ENCODE results near the gene EXTL1. TPM values are rescaled to one million over a fixed set of nuclear protein-coding genes. Genes with fewer than 3 reads are reported as not detected.

EXTL1 gene
- total RNA-seq, 1 experiment from 2014 or later = 1.0 TPM

GRCh38 chr1:25979210-25979609 is 42.4 kb upstream of the EXTL1 start:
- no peaks in the 10 kb centered on the region for H3K9me3 Mint-ChIP-seq
- Histone ChIP-seq H2BK120ac (ENCODE audit: low read depth, low read length, poor library complexity, severe bottlenecking) (no peak overlapping the region), H3K4ac (ENCODE audit: low read depth, low read length) (no peak overlapping the region), H3K9ac (ENCODE audit: extremely low read depth, insufficient read length, low read length) (no peak overlapping the region), H3K23ac (ENCODE audit: insufficient read length, low read depth, low read length) (no peak overlapping the region), H3K4me2 (ENCODE audit: insufficient read depth, insufficient read length, low read length) (no peak overlapping the region), H3K27me3 (ENCODE audit: insufficient read depth, low read length) (no peaks in the 10 kb centered on the region), H2AFZ (ENCODE audit: low read length) (no peak overlapping the region), H3K27ac (ENCODE audit: insufficient read length, low read depth, low read length) (no peak overlapping the region), H2BK15ac (ENCODE audit: low read depth, low read length) (no peak overlapping the region), H4K91ac (ENCODE audit: insufficient read length, low read depth, low read length) (no peak overlapping the region), H2BK12ac (ENCODE audit: insufficient read length, low read depth, low read length) (no peak overlapping the region), H3K56ac (ENCODE audit: insufficient read length, low read depth, low read length) (no peak overlapping the region), H3K14ac (ENCODE audit: insufficient read depth, low read length) (no peak overlapping the region), H3K9me3 (ENCODE audit: control insufficient read depth, low read depth, low read length) (no peaks in the 10 kb centered on the region), H3K4me1 (ENCODE audit: insufficient read depth, low read length) (no peaks in the 10 kb centered on the region), H2BK20ac (ENCODE audit: low read depth, low read length, poor library complexity, severe bottlenecking) (no peak overlapping the region), H2BK5ac (ENCODE audit: insufficient read length, low read length) (no peak overlapping the region), H4K5ac (ENCODE audit: insufficient read length, low read depth, low read length) (no peak overlapping the region), H3K79me1 (ENCODE audit: insufficient read depth, low read depth, low read length, poor library complexity, severe bottlenecking) (no peaks in the 10 kb centered on the region), H3K23me2 (ENCODE audit: insufficient read length, low read depth, low read length, poor library complexity, severe bottlenecking) (no peaks in the 10 kb centered on the region), H4K8ac (replicated peaks; ENCODE audit: insufficient read length, low read depth, low read length) (no peak overlapping the region), H4K20me1 (ENCODE audit: control insufficient read depth, insufficient read depth, insufficient read length) (no peaks in the 10 kb centered on the region), H3K18ac (ENCODE audit: insufficient read length, low read depth, low read length) (no peak overlapping the region), H3K79me2 (ENCODE audit: insufficient read depth, low read length) (no peaks in the 10 kb centered on the region), H2AK5ac (ENCODE audit: insufficient read length, low read length) (no peak overlapping the region), H3T11ph (ENCODE audit: low read length) (no peak overlapping the region)
- DNase-seq = no peak
- H3K4me3 Mint-ChIP-seq = no peak overlapping the region
- no peaks in the 10 kb centered on the region for H3K4me1 Mint-ChIP-seq
- no peaks in the 10 kb centered on the region for H3K27me3 Mint-ChIP-seq (ENCODE audit: low read depth)
- H3K27ac Mint-ChIP-seq = no peak overlapping the region
- TF ChIP-seq CTCF (conservative IDR thresholded peaks at IDR 0.05) = no peak
- H3K36me3 Mint-ChIP-seq (ENCODE audit: insufficient read depth in 1 of 3, low read depth in 3 of 3) = peaks cover 7 to 60% (median 53%) of the 10 kb centered on the region in 3 experiments; a peak in 6 of 7 replicates
- no CpG with 5 or more reads among the region's 7 CpGs for WGBS (ENCODE audit: extremely low coverage, insufficient read length, low lambda C conversion rate)

All from H9 (cell line).